GM12878 (cell line): ENCODE measurements around the gene CBLB. TPM values are rescaled to one million over a fixed set of nuclear protein-coding genes. Genes with fewer than 3 reads are reported as not detected.

Experiments
- ATAC-seq: fragments of 200-7000 bp; cut with Tn5 transposase; 3 replicates; pipeline ENCODE4 v1.9.1; 2020; ENCODE audit warnings: mild to moderate bottlenecking, moderate library complexity
- BruUV-seq: library from RNA; stranded (reverse); fragments of 400-500 nt; replicated peaks from 2 replicates; lab custom pipeline; 2021; lab: Mats Ljungman, UMichigan
- CTCF ChIA-PET: fragments of 300-600 bp; sonication (Branson Sonifier 250); formaldehyde crosslinking; extraction: SDS; loops from one replicate; lab custom pipeline; 2021; ENCODE audit warnings: inconsistent platforms; lab: Yijun Ruan, JAX
- POLR2A ChIA-PET: fragments of 350-600 bp; formaldehyde crosslinking; extraction: SDS; loops from one replicate; lab custom pipeline; 2021; ENCODE audit warnings: inconsistent platforms; lab: Charles Lee
- RAD21 ChIA-PET: fragments of 300-600 bp; sonication (Branson Sonifier 250); formaldehyde crosslinking; loops from one replicate; lab custom pipeline; 2023; ENCODE audit warnings: antibody characterized with exemption; ENCODE audit not compliant: unreplicated experiment; lab: Charles Lee
- SMC1A ChIA-PET: fragments of 300-600 bp; sonication (Branson Sonifier 250); formaldehyde crosslinking; loops from one replicate; lab custom pipeline; 2023; ENCODE audit not compliant: unreplicated experiment, uncharacterized antibody; lab: Charles Lee
- DNase-seq: peaks from one replicate; pipeline ENCODE4 v3.0.0-alpha.2; 2011; ENCODE audit warnings: low read depth, low spot score
- FAIRE-seq: peaks from 3 replicates; lab custom pipeline; 2011; peaks lifted over from hg19 to GRCh38; lab: Jason Lieb, UNC
- H2AFZ ChIP-seq: 2 replicates; pipeline ENCODE4 v1.6.0; 2011; ENCODE audit warnings: low read depth, low read length, control low read depth; ENCODE audit not compliant: control insufficient read depth
- H3K27ac ChIP-seq: 2 replicates; pipeline ENCODE4 v1.5.1; 2011; ENCODE audit warnings: control low read depth; ENCODE audit not compliant: control insufficient read depth, insufficient read depth
- H3K27me3 ChIP-seq, 2 experiments: replicated peaks in 1 of 2; 2 replicates each; pipeline versions ENCODE4 v1.6.0 to v1.6.1; 2011; ENCODE audit warnings: low read length in 1 of 2; ENCODE audit not compliant: control insufficient read depth in 2 of 2, insufficient read depth in 2 of 2
- H3K36me3 ChIP-seq, 2 experiments: 2 replicates each; pipeline ENCODE4 v1.5.1; 2011; ENCODE audit warnings: low read length in 1 of 2; ENCODE audit not compliant: control insufficient read depth in 2 of 2, insufficient read depth in 2 of 2
- H3K4me1 ChIP-seq: 2 replicates; pipeline ENCODE4 v1.6.1; 2011; ENCODE audit warnings: mild to moderate bottlenecking, low read length, moderate library complexity, mixed read lengths; ENCODE audit not compliant: control insufficient read depth, insufficient read depth
- H3K4me2 ChIP-seq: 2 replicates; pipeline ENCODE4 v1.6.0; 2011; ENCODE audit warnings: control low read depth; ENCODE audit not compliant: control insufficient read depth, insufficient read depth
- H3K4me3 ChIP-seq: fragments of 200-600 bp; sonication (generic); 2 replicates; pipeline ENCODE4 v1.5.1; 2016
- H3K79me2 ChIP-seq: 2 replicates; pipeline ENCODE4 v1.6.0; 2011; ENCODE audit warnings: low read length; ENCODE audit not compliant: control insufficient read depth, insufficient read depth
- H3K9ac ChIP-seq: 2 replicates; pipeline ENCODE4 v1.8.0; 2011; ENCODE audit warnings: low read length, control low read depth, mixed read lengths; ENCODE audit not compliant: control insufficient read depth, insufficient read depth
- H3K9me3 ChIP-seq: replicated peaks from 3 replicates; pipeline ENCODE4 v1.5.1; 2011; ENCODE audit warnings: mild to moderate bottlenecking, low read length; ENCODE audit not compliant: control insufficient read depth, insufficient read depth
- H4K20me1 ChIP-seq: 2 replicates; pipeline ENCODE4 v1.6.0; 2011; ENCODE audit not compliant: control insufficient read depth, insufficient read depth
- BCL3 ChIP-seq: IDR thresholded peaks from 2 replicates; pipeline ENCODE4 v1.6.1; 2011; ENCODE audit warnings: borderline replicate concordance, low read depth, mild to moderate bottlenecking, moderate library complexity, low read length; ENCODE audit not compliant: insufficient read depth, poor library complexity, severe bottlenecking
- EGR1 ChIP-seq, 2 experiments: IDR thresholded peaks; 1 replicate in 1 of 2; 2 replicates in 1 of 2; pipeline ENCODE4 v1.6.1; 2011 to 2012; ENCODE audit warnings: low read depth in 2 of 2, low read length in 2 of 2, borderline replicate concordance in 1 of 2, mild to moderate bottlenecking in 1 of 2, moderate library complexity in 1 of 2
- HDGF ChIP-seq: fragments of 450-650 bp; IDR thresholded peaks from 2 replicates; pipeline ENCODE4 v1.6.1; 2016; ENCODE audit warnings: antibody characterized with exemption
- LARP7 ChIP-seq: fragments of 450-650 bp; IDR thresholded peaks from 2 replicates; pipeline ENCODE4 v1.6.1; 2017; ENCODE audit warnings: mild to moderate bottlenecking
- NR2C2 ChIP-seq: IDR thresholded peaks from 2 replicates; pipeline ENCODE4 v1.6.1; 2011; ENCODE audit warnings: borderline replicate concordance, low read depth; ENCODE audit not compliant: control insufficient read depth, insufficient read length
- PRDM15 ChIP-seq: fragments of 450-650 bp; formaldehyde crosslinking; IDR thresholded peaks from 2 replicates; pipeline ENCODE4 v1.4.0; 2020; ENCODE audit warnings: mild to moderate bottlenecking, moderate library complexity
- RELA ChIP-seq: fragments of 450-650 bp; IDR thresholded peaks from 2 replicates; pipeline ENCODE4 v1.8.0; 2014; ENCODE audit warnings: borderline replicate concordance; ENCODE audit not compliant: partially characterized antibody
- SPI1 ChIP-seq: IDR thresholded peaks from 2 replicates; pipeline ENCODE4 v1.6.1; 2011; ENCODE audit warnings: low read depth, mild to moderate bottlenecking, low read length, moderate library complexity, borderline replicate concordance; ENCODE audit not compliant: insufficient read depth
- WRNIP1 ChIP-seq: IDR thresholded peaks from 2 replicates; pipeline ENCODE4 v1.6.1; 2011; ENCODE audit warnings: low read depth, low read length, improper control_type of control experiment, borderline replicate concordance
- ZNF24 ChIP-seq: fragments of 450-650 bp; IDR thresholded peaks from 2 replicates; pipeline ENCODE4 v1.6.1; 2017; ENCODE audit warnings: antibody characterized with exemption, mild to moderate bottlenecking
- ZNF384 ChIP-seq: IDR thresholded peaks from 2 replicates; pipeline ENCODE4 v1.6.1; 2012; ENCODE audit warnings: low read depth, mild to moderate bottlenecking, low read length, improper control_type of control experiment, borderline replicate concordance
- WGBS: methylation state at CpG from one replicate; pipeline ENCODE4 v1.1.6; 2016; ENCODE audit warnings: low lambda C conversion rate; ENCODE audit not compliant: insufficient replicate concordance, insufficient coverage; ENCODE audit errors: missing lambda C conversion rate; 5-methylcytosine and 5-hydroxymethylcytosine counted together
- in situ Hi-C: fragments of 300-500 bp; cut with MboI; formaldehyde crosslinking; loops from 9 replicates; pipeline ENCODE4 v1.14.3; 2018; ENCODE audit warnings: mixed read lengths
- intact Hi-C: fragments of 100-400 bp; cut with micrococcal nuclease; formaldehyde crosslinking; loops from one replicate; pipeline ENCODE4 v1.14.2; 2022; ENCODE audit not compliant: unreplicated experiment
- polyA plus RNA-seq, 11 experiments: library from polyadenylated mRNA; depleted of rRNA in 4 of 11; unstranded in 6 of 11; stranded (reverse) in 5 of 11; fragments of >200 nt; fragmentation: Nextera tagmentation in 4 of 11; fragmentation: Illumina TruSeq in 1 of 11; extraction: Ambion mirVana in 4 of 11; extraction: Trizol in 1 of 11; gene quantifications; 1 replicate in 1 of 11; 2 replicates in 10 of 11; pipeline versions ENCODE4 v1.2.1 to v1.2.3, GENCODE V29; 2011 to 2016; ENCODE audit warnings: inconsistent platforms in 2 of 11, missing spikeins in 2 of 11, low read depth in 1 of 11
- total RNA-seq, 4 experiments: library from RNA; depleted of rRNA in 3 of 4; stranded (reverse); fragments of >200 nt in 3 of 4; fragmentation: Illumina TruSeq in 1 of 4; extraction: Trizol in 1 of 4; gene quantifications; 2 replicates each; pipeline versions ENCODE4 v1.2.1 to v1.2.3, GENCODE V29; 2013 to 2021

The CBLB gene
- total and polyA plus RNA-seq, 10 of the 15 experiments (the other 5 are each of a cell fraction or from before 2014, with no cell fraction given), result 17.2 to 107 (median 41.9) TPM

GRCh38 chr3:105845488-105845887, 23.3 kb downstream of the CBLB start:
- in situ Hi-C loops, result no loop called here

More at GRCh38 chr3:105845488-105845887, 23.3 kb downstream of the CBLB start:
- DNase-seq, result no peak
- TF ChIP-seq ZNF384 (no peak), NR2C2 (no peak), ZNF24 (no peak), EGR1 (IDR thresholded peaks at IDR 0.05; ENCODE audit: borderline replicate concordance in 1 of 2, low read depth in 2 of 2, low read length in 2 of 2) (no peak), SPI1 (no peak), RELA (no peak), BCL3 (no peak), PRDM15 (CRISPR knock-in tag) (no peak), WRNIP1 (no peak), LARP7 (no peak), HDGF (no peak)
- Histone ChIP-seq H3K4me3 (no peak overlapping the region), H3K9ac (no peak overlapping the region), H3K36me3 (peaks cover 2 to 15% of the 10 kb centered on the region in 2 experiments; a peak in 3 of 4 replicates), H3K4me1 (no peaks in the 10 kb centered on the region), H3K27ac (no peak overlapping the region), H2AFZ (no peak overlapping the region), H3K4me2 (no peak overlapping the region), H3K9me3 (no peaks in the 10 kb centered on the region; the same call in 2 of the 3 replicates), H3K27me3 (no peaks in the 10 kb centered on the region), H4K20me1 (no peaks in the 10 kb centered on the region), H3K79me2 (peaks cover 7% of the 10 kb centered on the region)
- intact Hi-C loops, result no loop called here
- CTCF ChIA-PET, result interaction anchor here (0.6 to 1.0 kb wide), 2 partner anchors 8 to 173 kb away, joined by 3 to 4 read pairs; no protein-coding TSS in a partner anchor
- FAIRE-seq, result no peak
- peak; percentile 29; the same call in 2 of the 3 replicates for ATAC-seq
- no TSS peak for BruUV-seq
- RAD21 ChIA-PET, result interaction anchor here (0.8 to 1.8 kb wide), 10 partner anchors 9 to 485 kb away, joined by 3 to 6 read pairs (median 4); no protein-coding TSS in a partner anchor
- POLR2A ChIA-PET, result interaction anchor here (0.6 to 1.5 kb wide), 3 partner anchors 8 to 372 kb away, joined by 3 read pairs; no protein-coding TSS in a partner anchor
- 29% methylated on average over 1 of the region's 1 CpG for WGBS
- SMC1A ChIA-PET, result interaction anchor here (0.8 to 2.2 kb wide), 9 partner anchors 12 to 765 kb away, joined by 3 to 6 read pairs (median 3); no protein-coding TSS in a partner anchor
